HepG2 (cell line): ENCODE data around the gene PITX3. TPM values are rescaled to one million over a fixed set of nuclear protein-coding genes. Genes with fewer than 3 reads are reported as not detected.

Source experiments
- CBFB ChIP-seq: sonication (generic); formaldehyde crosslinking; IDR thresholded peaks from 2 replicates; pipeline ENCODE4 v1.4.0; 2020; ENCODE audit warnings: missing genetic modification reagents
- CTCF ChIP-seq: sonication (generic); formaldehyde crosslinking; IDR thresholded peaks from 2 replicates; pipeline ENCODE4 v1.5.0; 2020; ENCODE audit warnings: mild to moderate bottlenecking, missing genetic modification reagents, moderate library complexity
- DMAP1 ChIP-seq: IDR thresholded peaks from 2 replicates; pipeline ENCODE4 v1.6.1; 2016
- DR1 ChIP-seq: sonication (generic); formaldehyde crosslinking; IDR thresholded peaks from 2 replicates; pipeline ENCODE4 v1.8.0; 2021; ENCODE audit warnings: mild to moderate bottlenecking, missing genetic modification reagents, inconsistent platforms
- EED ChIP-seq: sonication (generic); formaldehyde crosslinking; IDR thresholded peaks from 2 replicates; pipeline ENCODE4 v1.5.0; 2020; ENCODE audit warnings: mild to moderate bottlenecking, missing genetic modification reagents
- ISL2 ChIP-seq: sonication (generic); formaldehyde crosslinking; IDR thresholded peaks from 2 replicates; pipeline ENCODE4 v1.5.0; 2020; ENCODE audit warnings: missing genetic modification reagents
- KDM5B ChIP-seq: sonication (generic); formaldehyde crosslinking; IDR thresholded peaks from 2 replicates; pipeline ENCODE4 v1.4.0; 2020; ENCODE audit warnings: missing genetic modification reagents, mild to moderate bottlenecking, borderline replicate concordance
- KLF12 ChIP-seq: sonication (generic); formaldehyde crosslinking; IDR thresholded peaks from 2 replicates; pipeline ENCODE4 v1.4.0; 2020; ENCODE audit warnings: missing genetic modification reagents, borderline replicate concordance
- NRL ChIP-seq: sonication (generic); formaldehyde crosslinking; IDR thresholded peaks from 2 replicates; pipeline ENCODE4 v1.5.0; 2020; ENCODE audit warnings: missing genetic modification reagents, mild to moderate bottlenecking, moderate library complexity, borderline replicate concordance
- PAXIP1 ChIP-seq: sonication (generic); formaldehyde crosslinking; conservative IDR thresholded peaks from 2 replicates; pipeline ENCODE4 v1.4.0; 2020; ENCODE audit warnings: mild to moderate bottlenecking, missing genetic modification reagents, moderate library complexity
- PHB2 ChIP-seq: fragments of 450-650 bp; IDR thresholded peaks from 2 replicates; pipeline ENCODE4 v1.6.1; 2018; ENCODE audit not compliant: partially characterized antibody
- PITX1 ChIP-seq: sonication (generic); formaldehyde crosslinking; IDR thresholded peaks from 2 replicates; pipeline ENCODE4 v1.5.1; 2020; ENCODE audit warnings: mild to moderate bottlenecking, missing genetic modification reagents
- SP5 ChIP-seq: IDR thresholded peaks from 2 replicates; pipeline ENCODE4 v1.6.1; 2016; ENCODE audit warnings: low read depth, borderline replicate concordance
- TFDP1 ChIP-seq: IDR thresholded peaks from 2 replicates; pipeline ENCODE4 v1.6.1; 2016; ENCODE audit warnings: missing compliant biosample characterization, missing genetic modification reagents, borderline replicate concordance
- TFDP2 ChIP-seq: sonication (generic); formaldehyde crosslinking; IDR thresholded peaks from 2 replicates; pipeline ENCODE4 v1.4.0; 2020; ENCODE audit warnings: missing genetic modification reagents
- YEATS4 ChIP-seq: sonication (generic); formaldehyde crosslinking; IDR thresholded peaks from 2 replicates; pipeline ENCODE4 v1.4.0; 2020; ENCODE audit warnings: missing genetic modification reagents, borderline replicate concordance
- ZNF234 ChIP-seq: sonication (generic); formaldehyde crosslinking; conservative IDR thresholded peaks from 2 replicates; pipeline ENCODE4 v1.5.1; 2020; ENCODE audit warnings: mild to moderate bottlenecking, missing genetic modification reagents
- ZNF253 ChIP-seq: sonication (generic); formaldehyde crosslinking; IDR thresholded peaks from 2 replicates; pipeline ENCODE4 v1.8.0; 2022; ENCODE audit warnings: mild to moderate bottlenecking, missing genetic modification reagents, borderline replicate concordance
- ZNF333 ChIP-seq: sonication (generic); formaldehyde crosslinking; IDR thresholded peaks from 2 replicates; pipeline ENCODE4 v1.4.0; 2020; ENCODE audit warnings: mild to moderate bottlenecking, missing genetic modification reagents, borderline replicate concordance
- ZNF691 ChIP-seq: sonication (generic); formaldehyde crosslinking; IDR thresholded peaks from 2 replicates; pipeline ENCODE4 v1.4.0; 2020; ENCODE audit warnings: missing genetic modification reagents, low read depth, mild to moderate bottlenecking, borderline replicate concordance
- polyA plus RNA-seq, 8 experiments: library from polyadenylated mRNA; depleted of rRNA in 3 of 8; stranded (reverse) in 7 of 8; unstranded in 1 of 8; fragments of >200 nt; fragmentation: Illumina TruSeq in 4 of 8; extraction: Trizol in 4 of 8; gene quantifications; 2 replicates each; pipeline versions ENCODE4 v1.2.1 to v1.2.3, GENCODE V29; 2011 to 2016; ENCODE audit warnings: low read depth in 4 of 8, missing spikeins in 1 of 8, mixed read lengths in 1 of 8; ENCODE audit not compliant: insufficient read depth in 1 of 8
- total RNA-seq, 5 experiments: library from RNA; depleted of rRNA; stranded (reverse); fragments of >200 nt; fragmentation: Illumina TruSeq; extraction: Trizol; gene quantifications; 2 replicates each; pipeline ENCODE4 v1.2.3, GENCODE V29; 2016; ENCODE audit warnings: low read depth in 1 of 5

Gene PITX3
- total and polyA plus RNA-seq, 2 of the 13 experiments (the other 11 are each of a cell fraction or from before 2014, with no cell fraction given) = not detected

- 0 out of 2 replicates have a peak, but pooled peaks have one; percentile 15 for TF ChIP-seq PAXIP1 (CRISPR knock-in tag)
- 0 out of 2 replicates have a peak, but pooled peaks have one; percentile 27 for TF ChIP-seq ZNF253 (CRISPR knock-in tag)
- no peak for TF ChIP-seq EED (CRISPR knock-in tag)
- TF ChIP-seq ZNF691 (CRISPR knock-in tag) = 0 out of 2 replicates have a peak, but pooled peaks have one; percentile 25
- no peak for TF ChIP-seq PHB2
- TF ChIP-seq YEATS4 (CRISPR knock-in tag) = peak; percentile 69; the same call in 1 of the 2 replicates
- TF ChIP-seq NRL (CRISPR knock-in tag) = 0 out of 2 replicates have a peak, but pooled peaks have one; percentile 33
- TF ChIP-seq DR1 (CRISPR knock-in tag) = peak; percentile 35; the same call in 1 of the 2 replicates
- peak; percentile 39; the same call in 1 of the 2 replicates for TF ChIP-seq TFDP2 (CRISPR knock-in tag)
- TF ChIP-seq ISL2 (CRISPR knock-in tag) = no peak
- peak; percentile 47; the same call in 1 of the 2 replicates for TF ChIP-seq KLF12
- peak; percentile 41; the same call in 1 of the 2 replicates for TF ChIP-seq SP5 (CRISPR knock-in tag)
- peak; percentile 31; the same call in 1 of the 2 replicates for TF ChIP-seq DMAP1
- no peak for TF ChIP-seq ZNF234 (CRISPR knock-in tag)
- TF ChIP-seq KDM5B = 0 out of 2 replicates have a peak, but pooled peaks have one; percentile 16
- TF ChIP-seq TFDP1 (CRISPR knock-in tag) = 0 out of 2 replicates have a peak, but pooled peaks have one; percentile 51
- TF ChIP-seq CTCF (CRISPR knock-in tag) = peak; percentile 49
- TF ChIP-seq PITX1 (CRISPR knock-in tag) = peak; percentile 37; the same call in 1 of the 2 replicates
- TF ChIP-seq CBFB = no peak
- TF ChIP-seq ZNF333 (CRISPR knock-in tag) = 0 out of 2 replicates have a peak, but pooled peaks have one; percentile 35
These were observed at the start of gene PITX3 (continued) for GRCh38 chr10:102241444-102242117.
